GM12875 (cell line): ENCODE measurements around the gene NHLRC2.

Experiments used
- H3K4me3 ChIP-seq: one replicate; pipeline ENCODE4 v1.5.1; 2011; ENCODE audit warnings: low read depth, low read length, control low read depth
- CTCF ChIP-seq: IDR thresholded peaks from 2 replicates; pipeline ENCODE4 v1.5.1; 2011; ENCODE audit warnings: low read depth, mild to moderate bottlenecking, control low read depth, inconsistent platforms, low read length, moderate library complexity, borderline replicate concordance; ENCODE audit not compliant: insufficient read depth

Gene NHLRC2

GRCh38 chr10:113894581-113894980 is 40.1 kb downstream of the NHLRC2 start:
- TF ChIP-seq CTCF: no peak
- H3K4me3 ChIP-seq: no peak overlapping the region

- no peak for TF ChIP-seq CTCF
- no peak overlapping the region for H3K4me3 ChIP-seq
Observed at GRCh38 chr10:113895018-113895417, 40.6 kb downstream of the NHLRC2 start.

GRCh38 chr10:113897693-113898618 is 43.5 kb downstream of the NHLRC2 start:
- no peak overlapping the region for H3K4me3 ChIP-seq
- no peak for TF ChIP-seq CTCF

GRCh38 chr10:113899952-113900598 is 45.6 kb downstream of the NHLRC2 start:
- no peak overlapping the region for H3K4me3 ChIP-seq

GRCh38 chr10:113905756-113906155 is 51.3 kb downstream of the NHLRC2 start:
- no peak overlapping the region for H3K4me3 ChIP-seq
- TF ChIP-seq CTCF: no peak

More at GRCh38 chr10:113899952-113900598, 45.6 kb downstream of the NHLRC2 start:
- no peak for TF ChIP-seq CTCF

- TF ChIP-seq CTCF: no peak
- no peak overlapping the region for H3K4me3 ChIP-seq
Observed at GRCh38 chr10:113907166-113907565, 52.7 kb downstream of the NHLRC2 start.
